ENCODE results near the gene NEDD9. TPM values are rescaled to one million over a fixed set of nuclear protein-coding genes. Genes with fewer than 3 reads are reported as not detected.

Gene NEDD9
- total and polyA plus RNA-seq, 10 of the 15 experiments (the other 5 are each of a cell fraction or from before 2014, with no cell fraction given): 4.9 to 92.6 (median 14.6) TPM

GRCh38 chr6:11218102-11218442 is 14.4 kb downstream of the NEDD9 start:
- DNase-seq (ENCODE audit: low read depth, low spot score) (no peak), FAIRE-seq (no peak), ATAC-seq (peak; percentile 13; the same call in 2 of the 3 replicates)
- TF ChIP-seq BACH1 (IDR thresholded peaks at IDR 0.05; ENCODE audit: borderline replicate concordance) (no peak), CHD2 (IDR thresholded peaks at IDR 0.05; ENCODE audit: borderline replicate concordance, low read depth, low read length) (no peak), GATAD2B (conservative IDR thresholded peaks at IDR 0.05; ENCODE audit: low read depth) (no peak), RBBP5 (conservative IDR thresholded peaks at IDR 0.05) (no peak), NFYB (IDR thresholded peaks at IDR 0.05; ENCODE audit: insufficient read depth, low read depth, low read length) (no peak), HSF1 (IDR thresholded peaks at IDR 0.05; ENCODE audit: low read depth, low read length) (no peak), KLF5 (IDR thresholded peaks at IDR 0.05; ENCODE audit: partially characterized antibody) (no peak), STAT3 (IDR thresholded peaks at IDR 0.05; ENCODE audit: low read depth, low read length) (no peak), CBX5 (IDR thresholded peaks at IDR 0.05; ENCODE audit: low read depth) (no peak), HCFC1 (IDR thresholded peaks at IDR 0.05; ENCODE audit: low read length) (no peak), RFX5 (IDR thresholded peaks at IDR 0.05; ENCODE audit: low read depth, low read length) (no peak), NFXL1 (IDR thresholded peaks at IDR 0.05; ENCODE audit: borderline replicate concordance) (no peak), SIX5 (IDR thresholded peaks at IDR 0.05; ENCODE audit: low read depth, low read length, severe bottlenecking) (no peak)
- CTCF ChIA-PET: interaction anchor here (0.6 to 1.3 kb wide), 7 partner anchors 8 to 278 kb away, joined by 3 to 15 read pairs (median 3); no protein-coding TSS in a partner anchor
- in situ Hi-C loops (cut with MboI) (no loop called here), intact Hi-C loops (cut with micrococcal nuclease; ENCODE audit: unreplicated experiment) (no loop called here)
- Histone ChIP-seq H2AFZ (ENCODE audit: control insufficient read depth, low read depth, low read length) (no peak overlapping the region), H3K4me2 (ENCODE audit: control insufficient read depth, insufficient read depth) (no peak overlapping the region), H3K27ac (ENCODE audit: control insufficient read depth, insufficient read depth) (no peak overlapping the region), H3K9me3 (replicated peaks; ENCODE audit: control insufficient read depth, insufficient read depth, low read length) (no peaks in the 10 kb centered on the region), H3K27me3 (replicated peaks in 1 of 2; ENCODE audit: control insufficient read depth in 2 of 2, insufficient read depth in 2 of 2, low read length in 1 of 2) (no peaks in the 10 kb centered on the region), H3K4me3 (no peak overlapping the region), H3K79me2 (ENCODE audit: control insufficient read depth, insufficient read depth, low read length) (peaks cover 31% of the 10 kb centered on the region), H4K20me1 (ENCODE audit: control insufficient read depth, insufficient read depth) (no peaks in the 10 kb centered on the region), H3K36me3 (ENCODE audit: control insufficient read depth in 2 of 2, insufficient read depth in 2 of 2, low read length in 1 of 2) (peaks cover 3 to 15% of the 10 kb centered on the region in 2 experiments; a peak in 3 of 4 replicates), H3K9ac (ENCODE audit: control insufficient read depth, insufficient read depth, low read length) (no peak overlapping the region), H3K4me1 (ENCODE audit: control insufficient read depth, insufficient read depth, low read length) (peaks cover 3% of the 10 kb centered on the region)
- RAD21 ChIA-PET (ENCODE audit: unreplicated experiment): interaction anchor here (1.0 to 1.7 kb wide), 9 partner anchors 11 to 278 kb away, joined by 3 to 14 read pairs (median 5); no protein-coding TSS in a partner anchor
- SMC1A ChIA-PET (ENCODE audit: uncharacterized antibody, unreplicated experiment): interaction anchor here (0.6 to 6.6 kb wide), 18 partner anchors 11 to 278 kb away, joined by 3 to 62 read pairs (median 6); partner anchors contain the start of gene NEDD9
- POLR2A ChIA-PET: interaction anchor here (0.7 to 1.3 kb wide), 6 partner anchors 12 to 740 kb away, joined by 3 to 5 read pairs (median 4); no protein-coding TSS in a partner anchor
- no TSS peak for BruUV-seq (replicated peaks)
- WGBS (ENCODE audit: insufficient coverage, insufficient replicate concordance, low lambda C conversion rate, missing lambda C conversion rate): 79% methylated on average over 3 of the region's 3 CpGs

Measured in GM12878 (cell line).